Measurements from ENCODE around the gene PTPRD. TPM values are rescaled to one million over a fixed set of nuclear protein-coding genes. Genes with fewer than 3 reads are reported as not detected.

PTPRD gene
- total RNA-seq, 1 experiment from 2014 or later, result 70.1 TPM

- Mint-ChIP-seq H3K27ac (ENCODE audit: unreplicated experiment) (no peak overlapping the region), H3K4me3 (ENCODE audit: unreplicated experiment) (no peak overlapping the region), H3K36me3 (ENCODE audit: insufficient read depth, unreplicated experiment) (no peaks in the 10 kb centered on the region), H3K4me1 (ENCODE audit: low read depth, unreplicated experiment) (peaks cover 7% of the 10 kb centered on the region), H3K9me3 (ENCODE audit: unreplicated experiment) (no peaks in the 10 kb centered on the region), H3K27me3 (ENCODE audit: insufficient read depth, unreplicated experiment) (no peaks in the 10 kb centered on the region)
- no peak overlapping the region for H3K4me3 ChIP-seq (ENCODE audit: low read depth, low read length)
- intact Hi-C loops (cut with micrococcal nuclease; ENCODE audit: unreplicated experiment), result no loop called here
- no peak for DNase-seq
- ChIA-PET POLR2A (no interaction called here), CTCF (no interaction called here)
- no peak for TF ChIP-seq CTCF (IDR thresholded peaks at IDR 0.05; ENCODE audit: insufficient read depth in 1 of 2, low read depth in 1 of 2, low read length in 1 of 2, severe bottlenecking in 1 of 2, unreplicated experiment in 1 of 2)
- H3K36me3 ChIP-seq (ENCODE audit: control insufficient read depth, insufficient read depth, low read length), result no peaks in the 10 kb centered on the region
- no TSS peak for BruUV-seq (replicated peaks)
- no peaks in the 10 kb centered on the region for H3K9me3 ChIP-seq
- no peaks in the 10 kb centered on the region for H3K27me3 ChIP-seq (replicated peaks; ENCODE audit: control insufficient read depth, insufficient read depth, low read length)
- no peaks in the 10 kb centered on the region for H3K4me1 ChIP-seq
Measured at GRCh38 chr9:8651070-8651845, 1961.5 kb downstream of the PTPRD start.

GRCh38 chr9:8649807-8650206, 1963.0 kb downstream of the PTPRD start:
- POLR2A ChIA-PET, result no interaction called here
- no TSS peak for BruUV-seq (replicated peaks)
- H3K4me1 Mint-ChIP-seq (ENCODE audit: low read depth, unreplicated experiment), result peaks cover 7% of the 10 kb centered on the region

GRCh38 chr9:8649160-8649559, 1963.6 kb downstream of the PTPRD start:
- no peaks in the 10 kb centered on the region for H3K27me3 Mint-ChIP-seq (ENCODE audit: insufficient read depth, unreplicated experiment)
- TF ChIP-seq CTCF (IDR thresholded peaks at IDR 0.05; ENCODE audit: insufficient read depth in 1 of 2, low read depth in 1 of 2, low read length in 1 of 2, severe bottlenecking in 1 of 2, unreplicated experiment in 1 of 2), result no peak
- no peak overlapping the region for H3K4me3 Mint-ChIP-seq (ENCODE audit: unreplicated experiment)
- Histone ChIP-seq H3K4me3 (ENCODE audit: low read depth, low read length) (no peak overlapping the region), H3K36me3 (ENCODE audit: control insufficient read depth, insufficient read depth, low read length) (no peaks in the 10 kb centered on the region), H3K27me3 (replicated peaks; ENCODE audit: control insufficient read depth, insufficient read depth, low read length) (no peaks in the 10 kb centered on the region), H3K4me1 (no peaks in the 10 kb centered on the region), H3K9me3 (no peaks in the 10 kb centered on the region)
- BruUV-seq (replicated peaks), result no TSS peak
- peaks cover 7% of the 10 kb centered on the region for H3K4me1 Mint-ChIP-seq (ENCODE audit: low read depth, unreplicated experiment)
- no peak for DNase-seq
- H3K9me3 Mint-ChIP-seq (ENCODE audit: unreplicated experiment), result no peaks in the 10 kb centered on the region
- intact Hi-C loops (cut with micrococcal nuclease; ENCODE audit: unreplicated experiment), result no loop called here
- POLR2A ChIA-PET, result no interaction called here
- no peak overlapping the region for H3K27ac Mint-ChIP-seq (ENCODE audit: unreplicated experiment)
- CTCF ChIA-PET, result no interaction called here
- no peaks in the 10 kb centered on the region for H3K36me3 Mint-ChIP-seq (ENCODE audit: insufficient read depth, unreplicated experiment)

More at GRCh38 chr9:8649807-8650206, 1963.0 kb downstream of the PTPRD start:
- Histone ChIP-seq H3K36me3 (ENCODE audit: control insufficient read depth, insufficient read depth, low read length) (no peaks in the 10 kb centered on the region), H3K9me3 (no peaks in the 10 kb centered on the region), H3K4me1 (no peaks in the 10 kb centered on the region), H3K27me3 (replicated peaks; ENCODE audit: control insufficient read depth, insufficient read depth, low read length) (no peaks in the 10 kb centered on the region), H3K4me3 (ENCODE audit: low read depth, low read length) (no peak overlapping the region)
- TF ChIP-seq CTCF (IDR thresholded peaks at IDR 0.05; ENCODE audit: insufficient read depth in 1 of 2, low read depth in 1 of 2, low read length in 1 of 2, severe bottlenecking in 1 of 2, unreplicated experiment in 1 of 2), result no peak
- DNase-seq, result no peak
- H3K27me3 Mint-ChIP-seq (ENCODE audit: insufficient read depth, unreplicated experiment), result no peaks in the 10 kb centered on the region
- CTCF ChIA-PET, result no interaction called here
- H3K9me3 Mint-ChIP-seq (ENCODE audit: unreplicated experiment), result no peaks in the 10 kb centered on the region
- H3K4me3 Mint-ChIP-seq (ENCODE audit: unreplicated experiment), result no peak overlapping the region
- H3K36me3 Mint-ChIP-seq (ENCODE audit: insufficient read depth, unreplicated experiment), result no peaks in the 10 kb centered on the region
- intact Hi-C loops (cut with micrococcal nuclease; ENCODE audit: unreplicated experiment), result no loop called here
- no peak overlapping the region for H3K27ac Mint-ChIP-seq (ENCODE audit: unreplicated experiment)
